Ureter (tissue), 1 donor: ENCODE results near the gene NEU2. TPM values are rescaled to one million over a fixed set of nuclear protein-coding genes. Genes with fewer than 3 reads are reported as not detected.

Experiments
- DNase-seq: peaks from one replicate; pipeline ENCODE4 v3.0.0-alpha.2; 2020; ENCODE audit warnings: low spot score
- total RNA-seq: library from RNA; stranded (reverse); gene quantifications from one replicate; pipeline ENCODE4 v1.2.4, GENCODE V29; 2023
- donor health status: DM: yes; HTN: yes; CAD: no.

NEU2 gene
- not detected for total RNA-seq

DNA sequence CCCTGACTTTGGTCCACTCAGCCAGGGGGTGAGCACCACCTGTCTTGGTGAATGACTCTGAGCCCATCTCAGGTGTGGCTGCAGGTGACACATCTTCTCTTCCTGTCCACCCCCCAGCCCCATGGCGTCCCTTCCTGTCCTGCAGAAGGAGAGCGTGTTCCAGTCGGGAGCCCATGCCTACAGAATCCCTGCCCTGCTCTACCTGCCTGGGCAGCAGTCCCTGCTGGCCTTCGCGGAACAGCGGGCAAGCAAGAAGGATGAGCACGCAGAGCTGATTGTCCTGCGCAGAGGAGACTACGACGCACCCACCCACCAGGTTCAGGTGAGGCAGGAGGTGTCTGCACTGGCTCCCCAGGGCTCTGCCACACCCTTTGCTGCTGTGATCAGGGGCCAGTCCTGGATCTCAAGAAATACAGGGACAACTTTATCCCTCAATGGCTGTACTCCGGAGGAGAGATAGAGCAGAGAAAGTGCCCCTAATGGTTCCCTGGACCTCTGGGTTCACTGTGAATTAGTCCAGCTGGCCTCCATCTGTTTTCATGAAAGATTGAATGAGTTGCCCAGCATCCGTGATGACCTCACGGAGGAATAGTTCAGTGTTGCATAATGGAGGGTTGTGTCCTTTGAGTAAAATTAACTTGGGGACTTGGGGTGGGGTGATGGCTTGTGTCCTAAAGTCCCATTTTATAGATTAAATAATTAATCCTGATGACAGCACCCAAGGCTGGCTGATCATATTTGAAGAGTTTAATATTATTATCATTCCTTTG lies at the start of gene NEU2:
Gene NEU2 (plus strand): TSS at position 122 of the 770 bp plus-strand sequence. CDS start 0 bp downstream, at position 122.
- no peak for DNase-seq

DNA sequence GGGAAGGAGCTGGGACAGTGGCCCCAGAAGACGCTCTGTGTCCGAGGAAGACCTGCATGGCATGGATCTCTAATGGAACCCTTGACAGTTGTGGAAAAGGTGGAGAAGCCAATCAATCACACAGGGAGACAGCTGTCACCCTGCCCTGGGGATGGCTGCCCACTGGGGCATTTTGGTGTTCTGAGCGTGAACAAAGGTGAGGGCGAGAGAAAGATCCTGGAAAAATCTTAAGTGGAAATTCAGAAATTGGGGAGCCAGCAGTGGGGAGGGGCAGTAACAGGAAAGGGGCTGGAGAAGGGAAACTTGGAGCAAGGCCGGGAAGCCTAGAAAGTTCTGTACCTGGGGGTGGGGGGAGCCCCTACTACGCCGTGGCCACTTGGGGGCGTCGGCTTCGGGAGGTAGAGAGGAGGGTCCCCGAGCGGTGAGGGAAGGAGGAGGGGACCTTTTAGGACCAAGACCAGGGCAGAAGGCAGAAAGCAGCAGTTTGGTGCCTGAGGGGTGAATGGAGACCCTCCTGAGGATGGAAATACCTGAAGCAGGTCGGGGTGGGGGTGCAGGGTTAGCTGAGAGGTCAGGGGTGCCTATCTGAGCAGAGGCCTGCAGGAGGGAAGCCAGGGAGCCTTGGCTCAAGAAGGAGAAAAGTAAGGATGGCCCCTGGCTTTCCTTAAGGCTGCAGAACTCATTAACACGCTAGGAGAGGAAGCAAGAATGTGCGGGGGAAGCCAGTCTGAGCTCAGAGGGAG lies 49.4 kb upstream of the NEU2 start:
- DNase-seq, result peak; percentile 17

DNA sequence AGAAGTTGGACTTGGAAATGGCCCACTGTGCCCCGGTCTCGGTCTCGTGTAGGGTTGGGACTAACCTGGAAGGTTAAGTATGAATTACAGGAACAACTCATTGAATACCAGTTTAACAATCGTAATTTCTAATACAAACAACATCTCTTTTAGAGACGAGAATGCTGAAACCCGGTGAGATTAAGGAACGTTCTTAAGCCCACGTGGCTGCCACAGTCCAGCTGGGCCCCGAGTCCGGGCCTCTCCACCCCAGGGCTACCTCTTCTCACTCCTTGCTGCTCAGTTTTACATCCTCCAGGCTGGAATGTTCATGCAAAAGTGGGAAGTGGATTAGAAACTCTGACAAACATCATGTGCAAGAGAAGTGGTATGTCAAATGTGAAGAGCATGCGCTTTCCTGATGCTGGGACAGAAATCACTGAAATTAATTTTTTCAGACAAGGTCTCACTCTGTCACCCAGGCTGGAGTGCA lies 48.8 kb upstream of the NEU2 start:
- DNase-seq, result peak; percentile 18

DNA sequence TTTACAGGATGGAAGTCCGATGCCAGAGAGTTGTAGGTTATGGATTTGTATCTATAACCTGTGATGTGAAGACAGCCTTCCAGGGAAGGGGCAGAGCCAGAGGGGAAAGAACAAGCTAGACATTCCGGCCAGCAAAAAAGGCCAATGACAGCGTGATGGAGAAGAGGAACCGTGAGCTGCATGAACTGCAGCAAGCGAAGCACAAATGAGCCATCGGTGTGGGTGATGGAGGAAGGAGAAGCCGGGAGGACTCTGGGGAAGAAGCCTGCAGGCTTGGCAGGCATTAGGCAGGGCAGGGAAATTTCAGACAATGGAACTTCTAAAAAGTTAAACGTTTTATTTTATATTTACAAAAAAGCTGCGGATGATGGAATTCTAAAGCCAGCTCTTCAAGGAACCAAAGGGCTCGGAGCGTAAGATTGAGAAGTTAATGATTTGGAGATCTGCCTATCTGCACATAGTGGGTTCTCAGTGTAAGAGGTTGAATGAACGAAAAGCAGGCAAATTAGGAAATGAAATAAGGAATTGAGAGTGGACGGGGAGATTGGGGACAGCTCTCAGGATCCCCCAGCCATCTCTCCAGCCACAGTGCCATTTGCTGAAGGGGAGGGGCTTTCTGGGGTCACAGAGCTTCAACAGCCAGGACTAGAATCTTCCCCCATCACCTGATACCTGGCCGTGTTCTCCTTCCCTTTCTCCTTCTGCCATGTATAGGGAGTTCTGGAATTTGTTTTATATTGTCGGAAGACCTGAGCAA lies 47.8 kb upstream of the NEU2 start:
- DNase-seq, result peak; percentile 40

DNA sequence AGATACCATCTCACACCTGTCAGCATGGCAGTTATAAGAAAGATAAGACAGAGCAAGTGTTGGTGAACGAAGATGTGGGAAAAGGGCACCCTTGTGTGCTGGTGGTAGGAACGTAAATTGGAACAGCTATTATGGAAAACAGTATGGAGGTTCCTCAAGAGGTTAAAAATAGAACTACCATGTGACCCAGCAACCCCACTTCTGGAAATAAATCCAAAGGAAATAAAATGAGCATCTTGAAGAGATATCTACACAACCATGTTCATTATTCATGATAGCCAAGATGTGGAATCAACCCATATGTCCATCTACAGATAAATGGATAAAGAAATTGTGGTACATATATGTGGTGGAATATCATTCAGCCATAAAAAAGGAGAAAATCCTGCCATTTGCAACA lies 46.3 kb upstream of the NEU2 start:
- peak; percentile 2 for DNase-seq

DNA sequence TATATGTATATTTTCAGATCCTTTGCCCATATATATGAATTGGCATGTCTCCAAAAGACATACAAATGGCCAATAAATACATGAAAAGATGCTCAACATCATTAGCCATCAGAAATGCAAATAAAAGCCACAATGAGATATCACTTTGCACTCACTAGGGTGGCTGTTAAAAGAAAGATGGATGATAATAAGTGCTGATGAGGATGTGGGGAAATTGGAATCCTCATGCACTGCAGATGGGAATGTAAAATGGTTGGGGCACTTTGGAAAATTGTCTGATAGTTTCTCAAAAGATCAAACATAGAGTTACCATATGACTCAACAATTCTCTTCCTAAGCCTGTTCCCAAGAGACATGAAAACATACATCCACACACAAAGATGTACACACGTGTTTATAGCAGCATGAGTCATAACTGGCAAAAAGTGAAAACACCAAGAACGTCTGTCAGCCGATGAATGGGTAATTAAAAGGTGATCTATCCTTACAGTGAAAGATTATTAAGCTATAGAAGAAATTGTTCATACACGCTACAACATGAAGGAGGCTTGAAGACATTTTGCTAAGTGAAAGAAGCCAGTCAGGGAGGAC lies 39.1 kb upstream of the NEU2 start:
- DNase-seq, result no peak

DNA sequence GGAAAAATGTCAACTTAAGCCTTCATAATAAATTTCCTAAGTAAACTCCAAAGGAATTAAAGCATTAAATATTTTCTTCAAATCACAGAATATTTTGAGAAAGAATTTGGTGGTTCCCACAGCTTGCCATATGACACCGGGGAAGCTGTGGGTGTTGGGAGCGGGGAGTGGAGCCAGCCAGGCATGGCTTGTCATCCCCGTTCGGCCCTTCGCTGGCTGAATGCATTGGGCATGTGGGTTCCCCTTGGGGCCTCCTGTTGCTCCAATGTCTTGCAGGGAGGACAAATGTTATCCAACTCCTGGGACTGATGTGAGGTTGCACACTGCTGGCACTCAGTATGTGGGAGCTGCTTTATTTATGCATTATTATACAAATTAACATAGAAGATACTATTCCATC lies 38.0 kb upstream of the NEU2 start:
- DNase-seq, result peak; percentile 19

DNA sequence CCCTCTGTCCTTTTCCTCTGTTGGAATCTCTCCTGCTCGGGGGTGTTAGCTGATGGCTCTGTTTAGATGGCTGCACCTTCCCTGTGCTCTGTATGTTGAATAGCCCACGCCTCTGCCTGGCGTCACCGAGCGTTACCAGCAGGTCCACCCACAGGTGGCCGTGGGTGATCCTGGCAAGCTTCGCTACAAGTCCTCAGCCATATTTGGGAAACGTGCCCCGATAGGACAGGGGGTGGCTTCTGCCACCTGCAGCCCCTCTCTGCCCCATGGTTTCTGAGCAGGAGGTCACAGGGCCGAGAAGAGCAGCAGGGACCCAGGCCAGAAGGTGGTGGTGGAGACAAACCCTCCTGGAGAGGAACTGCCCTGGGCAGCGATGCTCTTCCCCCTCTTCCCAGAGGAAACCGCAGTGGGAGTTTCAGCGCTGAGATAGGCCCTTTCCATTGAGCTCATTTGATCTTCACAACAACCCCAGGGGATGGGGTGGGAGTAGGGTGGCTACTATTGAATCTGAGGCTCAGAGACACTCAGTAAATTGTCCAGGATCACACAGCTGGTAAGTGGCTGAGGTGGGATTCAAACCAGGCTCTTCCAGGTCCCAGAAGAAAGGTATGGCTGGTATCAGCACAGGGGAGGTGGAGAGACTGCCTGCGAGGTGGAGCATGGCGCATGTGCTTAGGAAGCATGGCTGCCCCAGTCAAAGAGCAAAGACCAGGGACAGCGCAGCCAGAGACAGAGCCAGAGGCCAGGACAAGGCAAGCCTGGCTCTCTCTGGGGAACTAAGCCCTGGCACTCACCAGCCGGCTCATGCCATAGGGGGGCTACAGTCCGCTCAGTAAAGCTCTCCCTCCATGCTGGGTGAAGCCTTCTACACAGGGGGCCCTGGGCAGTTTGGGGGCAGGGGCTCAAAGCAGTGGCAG lies 34.5 kb upstream of the NEU2 start:
- DNase-seq, result peak; percentile 37

DNA sequence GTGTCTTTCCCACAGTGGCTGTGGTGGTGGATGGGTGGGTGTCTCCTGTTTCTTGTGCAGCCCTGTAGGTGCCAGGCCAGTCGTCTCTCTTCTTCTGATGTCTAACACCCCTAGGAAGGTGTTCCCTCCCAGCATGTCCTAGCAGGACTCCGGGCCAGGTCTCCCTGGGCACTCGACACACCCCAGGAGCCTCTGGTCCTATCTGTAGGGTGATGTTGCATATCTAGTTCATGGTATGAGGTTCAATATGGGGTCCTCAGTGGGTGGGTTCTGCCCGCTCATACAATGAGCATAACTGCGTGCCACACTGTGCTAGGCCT lies 33.8 kb upstream of the NEU2 start:
- DNase-seq, result peak; percentile 12

DNA sequence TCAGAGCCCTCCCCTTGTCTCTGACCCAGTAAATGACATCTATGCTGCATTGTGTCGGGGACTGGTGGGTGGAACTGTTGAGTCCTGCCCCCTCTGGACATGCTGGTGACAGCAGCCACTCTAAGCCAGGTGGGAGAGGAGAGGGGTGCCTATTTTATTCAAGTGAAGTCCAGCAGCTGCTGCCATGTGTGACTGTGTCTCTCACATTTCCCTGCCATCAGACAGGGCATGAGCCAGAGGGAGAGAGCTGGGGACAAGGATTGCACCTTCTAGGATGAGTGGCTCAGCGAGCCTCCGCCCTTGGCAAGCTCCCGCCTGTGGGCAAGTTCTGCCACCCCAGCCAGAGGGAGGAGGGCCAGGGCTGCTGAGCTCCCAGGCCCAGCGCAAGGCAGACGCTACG lies 33.1 kb upstream of the NEU2 start:
- peak; percentile 34 for DNase-seq

DNA sequence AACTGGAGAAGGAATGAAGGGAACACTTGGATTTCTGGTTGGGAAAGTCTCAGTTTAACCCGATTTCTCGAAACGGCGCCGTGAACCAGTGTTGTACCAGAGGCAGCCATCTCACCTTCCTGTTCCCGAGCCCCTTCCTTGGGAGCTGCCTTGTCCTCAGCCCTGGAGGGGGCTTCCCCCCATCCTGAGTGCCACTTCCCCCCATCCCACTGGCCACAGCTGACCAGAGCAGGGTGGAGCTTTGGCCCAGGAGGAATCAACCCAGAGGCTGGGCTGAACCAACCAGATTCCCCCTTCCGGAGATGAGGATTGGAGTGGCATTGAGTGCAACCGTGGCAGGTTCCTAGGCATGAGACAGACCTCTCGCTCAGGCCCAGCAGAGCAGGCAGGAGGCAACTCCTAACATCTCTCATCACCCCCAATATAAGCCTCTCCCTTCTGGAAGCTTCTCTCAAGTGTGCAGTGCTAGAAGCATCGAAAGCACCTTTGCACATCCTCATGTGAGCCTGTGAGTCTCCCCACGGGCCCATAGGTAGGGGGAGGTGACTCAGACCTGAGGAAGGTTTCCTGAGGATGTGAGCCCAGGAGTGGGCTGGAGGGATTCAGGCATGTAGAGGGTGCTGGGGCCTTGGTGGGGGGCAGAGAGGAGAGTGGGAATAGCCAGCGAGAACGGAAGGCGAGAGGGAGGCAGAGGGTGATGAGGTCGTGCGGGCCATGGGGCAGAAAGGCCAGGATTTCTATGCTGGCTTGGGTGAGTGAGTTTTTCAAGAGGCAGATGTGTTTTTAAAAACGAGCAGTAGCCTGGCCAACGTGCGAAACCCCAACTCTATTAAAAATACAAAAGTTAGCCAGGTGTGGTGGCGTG lies 31.4 kb upstream of the NEU2 start:
- peak; percentile 31 for DNase-seq

DNA sequence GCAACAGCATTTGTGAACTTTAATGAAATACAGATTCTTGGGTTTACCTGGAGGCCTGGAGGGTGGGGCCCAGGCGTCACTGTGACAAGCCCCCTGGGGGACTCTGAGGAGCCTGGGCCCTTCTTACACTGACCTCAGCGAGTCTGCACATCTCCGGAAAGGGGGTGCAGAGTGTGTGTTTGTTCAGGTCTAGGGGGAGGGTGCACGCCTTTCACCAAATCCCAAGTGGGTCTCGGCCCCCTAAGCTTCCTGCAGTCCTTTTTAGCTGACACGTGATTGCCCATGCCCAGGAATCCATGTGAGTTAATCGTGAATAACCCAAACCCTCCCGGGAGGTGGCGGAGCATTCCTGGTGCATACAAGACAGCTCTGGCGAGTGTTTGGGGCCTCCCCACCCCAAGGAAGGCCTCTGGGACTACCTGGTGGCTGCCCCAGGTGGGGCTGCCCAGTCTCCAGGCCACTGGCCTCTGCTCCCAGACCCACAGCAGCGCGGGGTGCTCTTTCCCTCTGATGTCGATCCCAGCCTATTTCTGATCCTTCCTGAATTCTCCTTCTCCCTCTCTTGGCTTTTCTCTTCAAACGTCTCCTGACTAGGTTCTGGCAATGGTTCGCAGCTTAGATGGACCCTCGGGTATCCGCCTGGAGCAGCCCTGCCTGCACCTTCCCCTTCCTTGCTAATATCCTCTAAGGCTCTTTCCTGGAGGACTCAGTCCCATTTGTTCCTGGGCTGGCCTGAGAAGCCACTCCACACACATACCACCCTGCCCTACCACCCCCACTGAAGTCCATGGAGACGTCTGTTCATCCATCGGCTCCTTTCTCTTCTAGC lies 29.4 kb upstream of the NEU2 start:
- peak; percentile 20 for DNase-seq

DNA sequence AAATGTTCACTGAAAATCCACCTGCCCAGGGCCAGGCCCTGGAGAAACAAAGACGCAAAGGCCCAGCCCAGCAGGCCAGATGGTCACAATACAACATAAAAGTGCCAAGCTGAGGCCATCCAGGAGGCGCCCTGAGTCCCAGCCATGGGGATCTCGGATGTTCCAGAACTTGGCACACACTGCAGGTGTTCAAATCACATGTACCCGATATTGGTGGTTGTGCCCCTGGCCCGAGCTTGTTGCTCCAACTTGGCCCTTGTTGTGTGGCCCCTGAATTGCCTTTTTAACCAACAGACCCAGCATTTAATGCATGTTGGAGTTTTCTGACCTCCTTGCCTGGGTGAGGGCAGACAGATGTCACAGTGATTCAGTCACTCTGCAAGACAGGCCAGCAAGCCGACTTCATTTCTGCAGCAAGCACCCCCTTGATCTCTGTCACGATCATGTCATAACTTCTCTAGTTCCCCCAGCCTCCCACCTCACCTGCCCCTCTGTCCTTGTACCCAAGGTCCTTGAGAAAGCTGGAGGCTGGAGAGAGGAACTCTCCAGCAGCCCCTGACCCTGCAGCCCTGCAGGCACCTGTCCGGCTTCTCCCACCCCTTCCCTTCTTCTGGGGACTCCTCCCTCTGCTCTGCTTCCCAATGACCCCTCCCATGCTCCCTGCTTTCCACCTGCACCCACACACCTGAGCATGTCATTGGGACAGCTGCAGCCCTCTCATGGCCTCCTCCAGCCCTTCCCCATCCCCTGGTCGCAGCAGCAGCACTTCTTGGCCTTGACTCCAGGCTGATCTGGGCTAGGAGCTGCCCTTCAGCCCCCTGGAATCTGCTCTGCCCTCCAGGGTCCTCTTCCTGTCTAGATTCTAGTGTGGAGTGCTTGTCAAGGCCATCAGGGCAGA lies 28.6 kb upstream of the NEU2 start:
- peak; percentile 30 for DNase-seq

DNA sequence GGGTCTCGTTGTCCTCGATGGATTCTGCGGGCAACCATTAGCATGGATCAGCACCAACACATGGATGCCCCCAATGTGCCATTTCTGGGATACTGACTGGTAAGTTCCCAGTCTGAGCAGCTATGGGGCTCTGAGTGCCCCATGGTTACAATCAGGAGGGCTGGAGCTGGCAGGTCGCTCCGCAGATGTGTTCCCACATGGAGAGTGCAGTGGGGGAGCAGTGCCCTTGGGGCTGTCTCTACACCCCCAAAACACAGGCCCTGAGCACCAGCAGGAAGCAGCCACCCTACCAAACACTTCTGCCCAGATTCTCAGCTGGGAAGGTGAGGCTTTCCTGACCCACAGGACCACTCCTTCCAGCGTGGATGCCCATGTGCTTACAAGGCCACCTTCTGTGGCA lies 27.4 kb upstream of the NEU2 start:
- peak; percentile 32 for DNase-seq

DNA sequence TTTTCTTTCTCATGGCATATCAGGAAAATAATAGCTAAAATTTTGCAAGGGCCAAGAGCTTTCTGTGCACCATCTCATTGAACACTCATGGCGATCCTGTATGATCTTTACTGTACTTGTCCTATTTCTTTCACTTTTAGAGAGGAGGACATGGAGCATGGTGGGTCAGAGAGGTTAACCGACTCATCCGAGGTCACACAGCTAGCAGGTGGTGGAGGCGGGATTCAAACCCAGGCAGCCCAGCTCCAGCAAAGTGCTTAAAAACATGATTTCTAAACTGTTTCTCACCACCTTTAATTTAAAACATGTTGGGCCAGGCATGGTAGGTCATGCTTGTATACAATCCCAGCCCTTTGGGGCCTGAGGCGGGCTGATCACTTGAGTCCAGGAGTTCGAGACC lies 25.8 kb upstream of the NEU2 start:
- DNase-seq, result peak; percentile 32

DNA sequence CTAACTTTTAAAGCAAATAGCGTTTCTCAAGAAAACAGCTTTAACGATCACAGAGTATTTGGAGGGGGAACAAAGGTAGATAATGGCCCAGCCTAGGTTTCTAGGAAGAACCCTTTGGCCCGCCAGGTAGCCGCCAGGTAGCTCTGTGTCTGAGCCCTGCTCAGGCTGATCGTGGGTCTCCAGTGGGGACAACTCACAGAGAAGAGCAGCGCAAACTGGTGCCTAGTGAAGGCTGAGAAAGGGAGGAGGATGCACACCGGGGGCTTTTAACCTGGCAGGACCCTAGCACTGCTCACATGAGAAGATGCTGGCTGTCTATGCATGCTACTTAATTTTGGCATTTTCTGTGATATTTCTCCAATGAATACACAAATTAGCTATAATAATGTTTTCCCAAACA lies 25.2 kb upstream of the NEU2 start:
- DNase-seq, result peak; percentile 7

DNA sequence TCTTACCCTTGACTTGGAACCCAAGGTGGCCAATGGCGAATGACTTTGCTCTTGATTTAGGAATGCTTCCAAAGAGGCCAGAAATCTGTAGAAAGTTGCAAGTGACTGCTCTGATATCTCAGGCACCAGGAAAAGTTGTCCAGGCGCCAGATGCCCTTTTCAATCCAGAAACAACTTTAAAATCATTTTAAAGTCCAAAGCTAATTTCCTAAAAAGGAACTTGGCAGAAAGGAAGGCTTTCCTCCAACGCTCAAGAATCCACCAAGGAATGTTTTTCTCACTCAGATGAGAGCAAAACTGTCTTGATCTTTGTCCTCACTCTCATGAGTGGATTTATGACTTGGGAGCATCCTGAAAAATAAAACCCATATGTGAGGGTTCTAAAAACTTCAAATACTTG lies 24.7 kb upstream of the NEU2 start:
- peak; percentile 24 for DNase-seq

DNA sequence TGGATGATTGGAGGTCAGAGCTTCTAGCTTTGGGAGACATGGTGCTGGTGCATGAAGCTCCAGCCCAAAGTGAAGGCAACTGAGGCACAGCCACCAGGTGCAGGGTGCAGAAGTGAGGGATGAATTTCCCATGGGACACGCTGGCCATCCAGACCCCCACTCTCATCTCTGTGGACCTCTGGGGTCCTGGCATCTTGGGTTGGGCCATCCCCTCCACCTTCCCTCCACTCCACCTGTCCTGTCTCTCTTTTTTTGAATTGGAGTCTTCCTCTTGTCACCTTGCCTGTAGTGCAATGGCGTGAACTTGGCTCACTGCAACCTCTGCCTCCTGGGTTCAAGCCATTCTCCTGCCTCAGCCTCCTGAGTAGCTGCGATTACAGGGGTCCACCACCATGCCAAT lies 22.8 kb upstream of the NEU2 start:
- peak; percentile 5 for DNase-seq
